DMS153 (cell line): ENCODE measurements around the gene TMEM117.
"Not testable (repeated sequence)": the region's sequence is repeated elsewhere in the genome, so short reads cannot be mapped to it uniquely, and the experiment has no call there.

Experiments
- DNase-seq: peaks from one replicate; lab custom pipeline; 2025; lab: John Stamatoyannopoulos, UW

The TMEM117 gene

GRCh38 chr12:43841253-43841652 lies 5.4 kb downstream of the TMEM117 start:
- DNase-seq: no peak

- DNase-seq: no peak
Observed at GRCh38 chr12:43842259-43842658, 6.4 kb downstream of the TMEM117 start.

GRCh38 chr12:43847425-43848225 lies 11.7 kb downstream of the TMEM117 start:
- DNase-seq: not testable (repeated sequence)

- no peak for DNase-seq
Observed at GRCh38 chr12:43848226-43848507, 12.3 kb downstream of the TMEM117 start.

GRCh38 chr12:43848786-43849185 lies 12.9 kb downstream of the TMEM117 start:
- DNase-seq: no peak

GRCh38 chr12:43852744-43853143 lies 16.9 kb downstream of the TMEM117 start:
- DNase-seq: no peak

GRCh38 chr12:43856972-43857371 lies 21.1 kb downstream of the TMEM117 start:
- DNase-seq: no peak

GRCh38 chr12:43858096-43858495 lies 22.2 kb downstream of the TMEM117 start:
- DNase-seq: no peak

GRCh38 chr12:43858991-43859390 lies 23.1 kb downstream of the TMEM117 start:
- no peak for DNase-seq

- no peak for DNase-seq
Observed at GRCh38 chr12:43861015-43861839, 25.3 kb downstream of the TMEM117 start.

GRCh38 chr12:43861840-43862150 lies 25.9 kb downstream of the TMEM117 start:
- no peak for DNase-seq

GRCh38 chr12:43863770-43864366 lies 28.0 kb downstream of the TMEM117 start:
- DNase-seq: no peak

- DNase-seq: not testable (repeated sequence)
Observed at GRCh38 chr12:43864557-43864956, 28.7 kb downstream of the TMEM117 start.

- DNase-seq: no peak
Observed at GRCh38 chr12:43869184-43869583, 33.3 kb downstream of the TMEM117 start.

GRCh38 chr12:43869765-43870164 lies 33.9 kb downstream of the TMEM117 start:
- not testable (repeated sequence) for DNase-seq

GRCh38 chr12:43871258-43871657 lies 35.4 kb downstream of the TMEM117 start:
- not testable (repeated sequence) for DNase-seq

GRCh38 chr12:43872396-43872795 lies 36.5 kb downstream of the TMEM117 start:
- no peak for DNase-seq

- DNase-seq: no peak
Observed at GRCh38 chr12:43878050-43878449, 42.2 kb downstream of the TMEM117 start.

GRCh38 chr12:43880547-43880946 lies 44.7 kb downstream of the TMEM117 start:
- DNase-seq: no peak

- DNase-seq: no peak
Observed at GRCh38 chr12:43882578-43883178, 46.8 kb downstream of the TMEM117 start.

GRCh38 chr12:43883311-43883710 lies 47.4 kb downstream of the TMEM117 start:
- DNase-seq: no peak

GRCh38 chr12:43883748-43884147 lies 47.9 kb downstream of the TMEM117 start:
- no peak for DNase-seq
